ENCODE results near the gene SLC41A1. TPM values are rescaled to one million over a fixed set of nuclear protein-coding genes. Genes with fewer than 3 reads are reported as not detected.
"Not testable (repeated sequence)": the region's sequence is repeated elsewhere in the genome, so short reads cannot be mapped to it uniquely, and the experiment has no call there.

The SLC41A1 gene
- total RNA-seq, 4 donors from 2014 or later, result 15.7 to 20.9 (median 18.6) TPM

DNA sequence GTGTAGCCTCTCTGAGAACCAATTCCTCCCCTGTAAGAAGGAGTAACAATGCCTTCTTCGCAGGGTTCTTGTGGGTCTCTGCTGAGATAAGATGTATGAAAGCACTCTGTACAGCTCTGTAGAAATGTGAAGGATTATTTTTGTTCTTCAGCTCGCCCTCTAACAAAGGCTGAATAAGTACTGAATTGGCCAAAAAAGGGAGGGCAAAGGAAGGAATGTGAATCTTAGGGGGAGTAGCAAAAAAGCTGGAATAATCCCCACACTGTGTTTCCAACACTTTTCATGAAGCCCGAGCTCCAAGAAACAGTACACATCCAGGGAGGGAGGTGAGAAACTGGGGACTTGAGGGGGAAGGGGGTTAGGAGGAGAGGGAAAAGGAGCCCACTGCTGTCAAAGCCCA is 14.0 kb upstream of the SLC41A1 start:
- Histone ChIP-seq H3K4me1 (peaks cover 0 to 24% (median 7%) of the 10 kb centered on the region in 4 donors), H3K27ac (peak overlapping the region in 1 of 4 donors; percentile 48), H3K4me3 (no peak overlapping the region), H3K27me3 (no peaks in the 10 kb centered on the region), H3K36me3 (no peaks in the 10 kb centered on the region), H3K9me3 (no peaks in the 10 kb centered on the region)
- WGBS, 2 donors, result 16 to 17% methylated on average over 3 of the region's 3 CpGs
- no peak for DNase-seq (ENCODE audit: low spot score in 2 of 2)
- no peak for TF ChIP-seq POLR2A (IDR thresholded peaks at IDR 0.05)
- no peak for TF ChIP-seq EP300 (IDR thresholded peaks at IDR 0.05)
- TF ChIP-seq, protein P1, sequence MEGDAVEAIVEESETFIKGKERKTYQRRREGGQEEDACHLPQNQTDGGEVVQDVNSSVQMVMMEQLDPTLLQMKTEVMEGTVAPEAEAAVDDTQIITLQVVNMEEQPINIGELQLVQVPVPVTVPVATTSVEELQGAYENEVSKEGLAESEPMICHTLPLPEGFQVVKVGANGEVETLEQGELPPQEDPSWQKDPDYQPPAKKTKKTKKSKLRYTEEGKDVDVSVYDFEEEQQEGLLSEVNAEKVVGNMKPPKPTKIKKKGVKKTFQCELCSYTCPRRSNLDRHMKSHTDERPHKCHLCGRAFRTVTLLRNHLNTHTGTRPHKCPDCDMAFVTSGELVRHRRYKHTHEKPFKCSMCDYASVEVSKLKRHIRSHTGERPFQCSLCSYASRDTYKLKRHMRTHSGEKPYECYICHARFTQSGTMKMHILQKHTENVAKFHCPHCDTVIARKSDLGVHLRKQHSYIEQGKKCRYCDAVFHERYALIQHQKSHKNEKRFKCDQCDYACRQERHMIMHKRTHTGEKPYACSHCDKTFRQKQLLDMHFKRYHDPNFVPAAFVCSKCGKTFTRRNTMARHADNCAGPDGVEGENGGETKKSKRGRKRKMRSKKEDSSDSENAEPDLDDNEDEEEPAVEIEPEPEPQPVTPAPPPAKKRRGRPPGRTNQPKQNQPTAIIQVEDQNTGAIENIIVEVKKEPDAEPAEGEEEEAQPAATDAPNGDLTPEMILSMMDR (IDR thresholded peaks at IDR 0.05), result no peak

GRCh38 chr1:205826016-205826806 is 13.2 kb upstream of the SLC41A1 start:
- Histone ChIP-seq H3K27me3 (no peaks in the 10 kb centered on the region), H3K9me3 (no peaks in the 10 kb centered on the region), H3K4me1 (peaks cover 0 to 24% (median 7%) of the 10 kb centered on the region in 4 donors), H3K36me3 (no peaks in the 10 kb centered on the region), H3K27ac (peak overlapping the region in 1 of 4 donors; percentile 48), H3K4me3 (no peak overlapping the region)
- DNase-seq (ENCODE audit: low spot score in 2 of 2), result no peak
- TF ChIP-seq EP300 (IDR thresholded peaks at IDR 0.05) (no peak), POLR2A (IDR thresholded peaks at IDR 0.05) (no peak)
- TF ChIP-seq, protein P1 (IDR thresholded peaks at IDR 0.05), result no peak
- WGBS, 2 donors, result 40 to 51% methylated on average over 8 of the region's 8 CpGs

GRCh38 chr1:205824180-205824579 is 11.2 kb upstream of the SLC41A1 start:
- no peaks in the 10 kb centered on the region for H3K9me3 ChIP-seq
- peaks cover 0 to 24% (median 7%) of the 10 kb centered on the region in 4 donors for H3K4me1 ChIP-seq
- no peak for DNase-seq (ENCODE audit: low spot score in 2 of 2)
- no peak overlapping the region for H3K27ac ChIP-seq
- TF ChIP-seq EP300 (IDR thresholded peaks at IDR 0.05), result no peak
- TF ChIP-seq, protein P1 (IDR thresholded peaks at IDR 0.05), result no peak
- no peak for TF ChIP-seq POLR2A (IDR thresholded peaks at IDR 0.05)
- H3K4me3 ChIP-seq, result no peak overlapping the region
- 94 to 95% methylated on average over 5 of the region's 5 CpGs for WGBS, 2 donors
- no peaks in the 10 kb centered on the region for H3K27me3 ChIP-seq
- H3K36me3 ChIP-seq, result no peaks in the 10 kb centered on the region

DNA sequence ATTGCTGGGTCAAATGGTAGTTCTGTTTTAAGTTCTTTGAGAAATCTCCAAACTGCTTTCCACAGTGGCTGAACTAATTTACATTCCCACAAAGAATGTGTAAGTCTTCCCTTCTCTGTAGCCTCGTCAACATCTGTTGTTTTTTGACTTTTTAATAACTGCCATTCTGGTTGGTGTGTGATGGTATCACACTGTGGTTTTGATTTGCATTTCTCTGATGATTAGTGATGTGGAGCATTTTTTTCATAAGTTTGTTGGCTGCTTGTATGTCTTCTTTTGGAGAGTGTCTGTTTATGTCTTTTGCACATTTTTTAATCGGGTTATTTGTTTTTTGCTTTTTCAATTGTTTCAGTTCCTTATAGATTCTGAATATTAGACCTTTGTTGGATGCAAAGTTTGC is 10.3 kb upstream of the SLC41A1 start:
- not testable (repeated sequence) for H3K36me3 ChIP-seq; H3K4me3 ChIP-seq; DNase-seq (ENCODE audit: low spot score in 2 of 2); H3K27ac ChIP-seq; H3K9me3 ChIP-seq; H3K27me3 ChIP-seq
- 84 to 89% methylated on average over 2 of the region's 2 CpGs for WGBS, 2 donors
- peaks cover 0 to 24% (median 7%) of the 10 kb centered on the region in 4 donors for H3K4me1 ChIP-seq

DNA sequence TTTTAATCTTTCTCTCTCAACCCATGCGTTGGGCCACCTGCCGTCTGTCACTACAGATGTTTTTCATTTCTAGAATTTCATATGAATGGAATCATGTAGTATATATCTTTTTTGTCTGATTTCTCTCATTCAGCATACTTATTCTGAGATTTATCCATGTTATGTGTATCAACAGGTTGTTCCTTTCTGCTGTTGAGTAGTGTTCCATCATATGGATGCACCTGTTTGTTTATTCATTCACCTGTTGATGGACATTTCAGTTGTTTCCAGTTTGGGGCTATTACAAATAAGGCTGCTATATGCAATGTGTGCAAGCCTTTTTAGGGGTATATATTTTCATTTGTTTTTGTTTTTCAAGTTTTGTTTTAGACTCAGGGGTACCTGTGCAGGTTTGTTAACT is 9.4 kb upstream of the SLC41A1 start:
- Histone ChIP-seq H3K27me3 (no peaks in the 10 kb centered on the region), H3K36me3 (no peaks in the 10 kb centered on the region), H3K9me3 (no peaks in the 10 kb centered on the region), H3K4me1 (peaks cover 0 to 20% (median 5%) of the 10 kb centered on the region in 4 donors), H3K27ac (no peak overlapping the region), H3K4me3 (no peak overlapping the region)
- DNase-seq (ENCODE audit: low spot score in 2 of 2), result no peak
- TF ChIP-seq, protein P1 (IDR thresholded peaks at IDR 0.05), result no peak
- TF ChIP-seq POLR2A (IDR thresholded peaks at IDR 0.05), result no peak
- TF ChIP-seq EP300 (IDR thresholded peaks at IDR 0.05), result no peak
- WGBS, 2 donors, result 84 to 88% methylated on average over 2 of the region's 2 CpGs

Data from tibial nerve (tissue), 4 donors.